GM19463 (cell line): ENCODE data around the gene LAPTM5.
"Not testable (repeated sequence)": the region's sequence is repeated elsewhere in the genome, so short reads cannot be mapped to it uniquely, and the experiment has no call there.

ENCODE experiments used
- ATAC-seq: cut with Tn5 transposase; IDR thresholded peaks from one replicate; pipeline ENCODE4 v1.9.1; 2021; ENCODE audit warnings: mild to moderate bottlenecking, moderate library complexity; ENCODE audit not compliant: unreplicated experiment

LAPTM5 gene

DNA sequence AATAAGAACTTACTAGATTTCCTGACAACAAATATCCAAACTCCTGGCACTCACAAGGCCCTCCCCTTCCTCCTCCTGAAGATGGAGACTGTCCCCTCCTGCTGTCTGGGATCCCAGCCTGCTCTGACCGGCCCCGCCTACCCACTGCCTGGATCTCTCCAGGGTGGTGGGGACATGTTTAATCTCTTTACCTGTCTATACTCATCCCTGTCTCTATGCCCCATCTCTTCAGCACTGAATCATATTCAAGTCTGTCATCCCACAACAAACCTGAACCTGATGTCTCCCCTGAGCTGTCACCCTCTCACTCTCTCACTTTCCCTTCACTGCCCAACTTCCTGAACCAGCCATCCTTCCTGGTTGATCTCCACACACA lies 56.3 kb downstream of the LAPTM5 start:
- no peak for ATAC-seq

DNA sequence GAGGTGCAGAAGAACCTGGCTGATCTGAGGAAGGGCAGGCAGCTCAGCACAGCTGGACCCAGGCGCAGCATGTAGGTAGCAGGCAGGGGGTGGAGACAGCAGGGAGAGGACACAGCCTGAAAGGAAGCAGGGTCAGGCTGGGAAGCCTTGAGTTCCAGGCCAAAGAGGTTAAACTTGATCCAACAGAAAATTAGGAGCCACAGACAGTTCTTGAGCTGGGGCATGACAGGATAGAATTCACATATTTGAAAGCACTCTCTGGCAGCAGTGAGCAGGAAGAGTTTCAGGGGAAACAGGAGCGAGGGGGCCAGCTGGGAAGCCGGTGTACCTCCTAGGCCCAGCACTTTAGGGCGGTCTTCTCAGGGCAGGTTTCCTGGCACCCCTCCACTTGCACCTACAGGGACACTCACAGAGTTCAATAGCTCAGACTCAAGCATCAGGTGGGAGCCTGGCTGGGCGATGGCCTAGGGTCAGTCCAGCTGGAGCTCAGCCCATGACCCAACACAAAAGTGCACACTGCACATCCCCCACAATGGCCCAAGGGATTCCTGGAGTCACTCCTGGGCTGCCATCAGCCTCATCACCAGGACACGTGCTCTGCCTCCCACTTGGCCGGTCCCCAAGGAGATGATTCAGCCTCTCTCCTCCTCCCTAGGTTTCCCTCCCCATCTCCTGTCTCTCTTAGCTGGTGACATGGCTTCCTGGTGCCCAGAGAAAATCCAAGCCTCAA lies 56.9 kb downstream of the LAPTM5 start:
- ATAC-seq: no peak

- ATAC-seq: no peak
These were observed 57.8 kb downstream of the LAPTM5 start for GRCh38 chr1:30699762-30700161.

- ATAC-seq: no peak
These were observed 59.1 kb downstream of the LAPTM5 start for GRCh38 chr1:30698401-30698981.

DNA sequence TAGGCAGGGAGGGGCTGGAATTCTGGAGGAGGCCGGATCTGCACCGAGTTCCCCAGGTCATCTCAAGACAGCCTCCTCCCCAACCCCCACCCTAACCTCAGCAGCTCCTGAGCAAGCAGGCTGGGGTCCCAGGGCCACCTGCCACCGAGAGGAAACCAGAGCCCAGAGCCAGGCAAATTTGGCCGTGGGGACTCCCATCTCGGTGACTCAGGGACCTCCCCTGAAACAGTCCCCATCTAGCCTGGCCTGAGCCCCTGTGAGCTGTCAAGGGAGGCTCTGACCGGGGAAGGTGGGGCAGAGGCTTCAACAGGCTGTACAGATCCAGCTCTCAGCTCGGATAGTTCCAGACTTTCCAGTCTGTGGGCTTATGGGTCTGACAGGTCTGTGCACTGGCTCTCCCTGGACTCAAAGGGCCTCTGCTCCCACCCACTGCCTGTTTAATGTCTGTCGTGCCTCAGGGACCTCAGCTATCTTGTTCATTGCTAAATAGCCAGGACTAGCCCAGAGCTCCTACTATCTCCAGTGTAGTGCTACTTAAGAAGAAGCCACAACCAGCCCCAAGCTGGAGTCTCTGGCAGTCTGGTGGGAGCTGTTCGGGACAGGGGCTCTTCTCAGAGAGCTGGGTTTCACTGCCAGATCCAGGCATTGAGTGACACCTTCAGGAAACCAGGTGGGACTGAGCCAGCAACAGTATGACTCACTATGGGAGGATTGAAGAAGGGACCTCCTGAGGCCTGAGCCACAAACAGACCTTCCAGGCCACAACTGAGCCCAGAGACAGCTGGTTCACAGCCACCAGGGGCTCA lies 59.8 kb downstream of the LAPTM5 start:
- ATAC-seq: no peak

- no peak for ATAC-seq
These were observed 60.7 kb downstream of the LAPTM5 start for GRCh38 chr1:30696831-30697230.

DNA sequence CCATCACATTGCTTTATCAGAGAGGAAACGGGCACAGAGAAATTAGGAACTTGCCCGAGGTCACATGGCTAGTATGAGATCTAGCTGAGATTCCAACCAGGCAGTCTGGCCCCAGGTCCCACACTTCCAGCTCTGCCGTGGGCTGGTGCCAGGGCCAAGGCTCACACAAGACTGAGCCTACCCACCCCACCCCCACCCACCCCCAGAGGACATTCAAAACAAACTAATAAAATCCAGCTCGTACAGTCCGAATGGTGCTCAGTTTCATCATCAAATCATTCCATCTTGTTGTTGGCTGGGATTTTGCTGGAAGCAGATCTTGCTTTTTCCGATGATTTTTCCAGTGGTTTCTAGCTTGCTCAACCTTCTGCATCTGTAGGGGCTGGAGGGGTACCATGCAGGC lies 62.1 kb downstream of the LAPTM5 start:
- ATAC-seq: no peak

- ATAC-seq: no peak
These were observed 63.0 kb downstream of the LAPTM5 start for GRCh38 chr1:30694280-30695175.

DNA sequence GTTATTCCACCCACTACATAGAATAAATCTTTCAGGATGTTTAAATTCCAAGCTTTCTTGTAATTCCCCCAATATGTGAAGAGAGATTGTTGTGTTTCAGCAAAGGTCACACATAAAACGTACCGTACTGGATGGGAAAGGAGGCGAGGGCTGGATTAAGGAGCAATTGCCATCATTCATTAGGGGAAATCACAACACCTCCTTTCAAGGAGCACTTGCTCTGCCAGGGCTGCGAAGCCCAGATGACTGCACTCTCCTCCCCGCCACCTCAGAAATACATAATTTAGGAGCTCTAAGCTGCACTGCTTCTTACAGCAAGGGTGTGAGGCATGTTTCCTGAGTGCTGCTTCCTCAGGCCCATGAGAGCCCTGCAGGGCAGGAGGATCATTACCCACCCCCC lies 63.8 kb downstream of the LAPTM5 start:
- ATAC-seq: no peak

GRCh38 chr1:30693366-30693765 lies 64.2 kb downstream of the LAPTM5 start:
- no peak for ATAC-seq

- no peak for ATAC-seq
These were observed 64.6 kb downstream of the LAPTM5 start for GRCh38 chr1:30692948-30693301.

GRCh38 chr1:30692201-30692947 lies 65.2 kb downstream of the LAPTM5 start:
- no peak for ATAC-seq

GRCh38 chr1:30691480-30691879 lies 66.1 kb downstream of the LAPTM5 start:
- ATAC-seq: no peak

GRCh38 chr1:30689901-30690645 lies 67.5 kb downstream of the LAPTM5 start:
- ATAC-seq: no peak

- ATAC-seq: no peak
These were observed 68.4 kb downstream of the LAPTM5 start for GRCh38 chr1:30688920-30689794.

GRCh38 chr1:30688516-30688915 lies 69.1 kb downstream of the LAPTM5 start:
- ATAC-seq: not testable (repeated sequence)

GRCh38 chr1:30687886-30688285 lies 69.7 kb downstream of the LAPTM5 start:
- no peak for ATAC-seq

DNA sequence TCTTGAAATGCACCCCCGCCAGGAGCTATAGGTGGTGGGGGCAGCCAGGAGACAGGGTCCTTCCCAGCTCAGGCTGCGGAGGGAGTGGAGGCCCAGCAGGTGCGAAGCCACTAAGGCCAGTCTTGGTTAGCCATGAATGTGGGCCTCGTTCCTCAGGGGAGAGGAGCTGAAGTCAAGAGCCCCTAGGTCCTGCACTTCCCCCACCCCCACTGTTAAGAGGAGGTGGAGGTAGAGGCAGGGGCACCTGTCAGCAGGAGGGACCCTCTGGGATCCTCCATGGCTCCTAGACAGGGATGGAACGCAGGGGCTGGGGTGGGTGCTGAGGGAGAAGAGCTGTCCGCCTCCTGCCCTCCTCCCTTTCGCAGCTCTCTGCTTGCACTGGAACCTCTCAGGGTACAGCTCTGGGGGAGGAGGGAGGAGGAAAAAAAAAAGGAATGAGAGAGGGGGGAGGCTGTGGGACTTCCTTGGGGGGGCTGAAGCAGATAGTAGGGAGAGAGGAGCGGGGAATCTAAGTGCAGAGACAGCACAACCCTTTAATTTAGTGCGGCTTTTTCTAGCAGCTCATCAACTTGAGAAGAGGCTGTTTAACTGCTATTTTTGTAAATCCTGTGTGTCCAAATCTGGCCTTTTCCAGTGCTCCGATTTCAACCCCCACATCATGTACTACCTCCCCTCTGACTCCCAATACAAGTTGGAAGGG lies 71.2 kb downstream of the LAPTM5 start:
- ATAC-seq: no peak
